ENCODE results near the gene BABAM2. TPM values are rescaled to one million over a fixed set of nuclear protein-coding genes. Genes with fewer than 3 reads are reported as not detected.
A peak's percentile ranks its signal among the peaks of the same experiment; 100 is the strongest.

BABAM2 gene
- total RNA-seq, 4 donors from 2014 or later = 33.3 to 48.9 (median 37.9) TPM

GRCh38 chr2:28364610-28365009 is 474.1 kb downstream of the BABAM2 start:
- no peak for DNase-seq
- no peaks in the 10 kb centered on the region for H3K27me3 ChIP-seq
- H3K9me3 ChIP-seq = no peaks in the 10 kb centered on the region
- intact Hi-C loops (cut with DNase I; ENCODE audit: low total_unique reads) (no loop called here), in situ Hi-C loops (cut with MboI; ENCODE audit: low pct_ligation_motif_present in 1 of 4, low pct_unique_long_range_greater_than_20kb in 1 of 4, low sequenced_read_pairs in 3 of 4) (no loop called here)
- WGBS, 2 donors (ENCODE audit: low coverage in 1 of 2) = 98% methylated on average over 3 of the region's 3 CpGs; no CpG with 5 or more reads in 1 of the 2 donors
- no peaks in the 10 kb centered on the region for H3K36me3 ChIP-seq
- peaks cover 20 to 55% (median 32%) of the 10 kb centered on the region in 4 donors for H3K4me1 ChIP-seq
- H3K4me3 ChIP-seq = no peak overlapping the region
- TF ChIP-seq POLR2AphosphoS5 (IDR thresholded peaks at IDR 0.05) (no peak), EP300 (IDR thresholded peaks at IDR 0.05; ENCODE audit: low read depth) (no peak), POLR2A (IDR thresholded peaks at IDR 0.05) (no peak)
- TF ChIP-seq, protein P1, sequence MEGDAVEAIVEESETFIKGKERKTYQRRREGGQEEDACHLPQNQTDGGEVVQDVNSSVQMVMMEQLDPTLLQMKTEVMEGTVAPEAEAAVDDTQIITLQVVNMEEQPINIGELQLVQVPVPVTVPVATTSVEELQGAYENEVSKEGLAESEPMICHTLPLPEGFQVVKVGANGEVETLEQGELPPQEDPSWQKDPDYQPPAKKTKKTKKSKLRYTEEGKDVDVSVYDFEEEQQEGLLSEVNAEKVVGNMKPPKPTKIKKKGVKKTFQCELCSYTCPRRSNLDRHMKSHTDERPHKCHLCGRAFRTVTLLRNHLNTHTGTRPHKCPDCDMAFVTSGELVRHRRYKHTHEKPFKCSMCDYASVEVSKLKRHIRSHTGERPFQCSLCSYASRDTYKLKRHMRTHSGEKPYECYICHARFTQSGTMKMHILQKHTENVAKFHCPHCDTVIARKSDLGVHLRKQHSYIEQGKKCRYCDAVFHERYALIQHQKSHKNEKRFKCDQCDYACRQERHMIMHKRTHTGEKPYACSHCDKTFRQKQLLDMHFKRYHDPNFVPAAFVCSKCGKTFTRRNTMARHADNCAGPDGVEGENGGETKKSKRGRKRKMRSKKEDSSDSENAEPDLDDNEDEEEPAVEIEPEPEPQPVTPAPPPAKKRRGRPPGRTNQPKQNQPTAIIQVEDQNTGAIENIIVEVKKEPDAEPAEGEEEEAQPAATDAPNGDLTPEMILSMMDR (IDR thresholded peaks at IDR 0.05) = no peak
- H3K27ac ChIP-seq = no peak overlapping the region

DNA sequence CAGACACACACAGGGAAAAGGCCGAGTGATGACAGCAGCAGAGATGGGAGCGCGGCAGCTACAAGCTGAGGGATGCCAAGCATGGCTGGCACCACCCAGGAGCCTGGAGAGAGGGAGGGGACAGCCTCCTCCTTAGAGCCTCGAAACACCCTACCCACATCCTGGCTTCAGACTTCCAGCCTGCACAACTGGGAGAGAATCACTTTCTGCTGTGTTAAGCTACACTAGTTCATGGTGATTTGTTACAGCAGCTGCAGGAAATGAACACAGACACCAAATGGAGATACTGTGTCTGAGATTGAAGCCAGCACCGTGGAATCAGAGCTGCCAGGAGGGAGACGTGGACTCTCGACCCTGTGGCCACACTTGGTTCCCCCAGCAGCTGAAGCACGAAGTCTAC is 474.6 kb downstream of the BABAM2 start:
- DNase-seq = no peak
- Histone ChIP-seq H3K4me3 (no peak overlapping the region), H3K4me1 (peaks cover 20 to 50% (median 33%) of the 10 kb centered on the region in 4 donors), H3K27me3 (no peaks in the 10 kb centered on the region), H3K36me3 (no peaks in the 10 kb centered on the region), H3K9me3 (no peaks in the 10 kb centered on the region), H3K27ac (peak overlapping the region in 2 of 4 donors; percentile 20 to 83)
- intact Hi-C loops (cut with DNase I; ENCODE audit: low total_unique reads) (no loop called here), in situ Hi-C loops (cut with MboI; ENCODE audit: low pct_ligation_motif_present in 1 of 4, low pct_unique_long_range_greater_than_20kb in 1 of 4, low sequenced_read_pairs in 3 of 4) (no loop called here)
- WGBS, 2 donors (ENCODE audit: low coverage in 1 of 2) = 50 to 54% methylated on average over 3 to 8 of the region's 8 CpGs
- TF ChIP-seq POLR2AphosphoS5 (IDR thresholded peaks at IDR 0.05) (no peak), EP300 (IDR thresholded peaks at IDR 0.05; ENCODE audit: low read depth) (no peak), POLR2A (IDR thresholded peaks at IDR 0.05) (no peak)
- TF ChIP-seq, protein P1 (IDR thresholded peaks at IDR 0.05) = no peak

GRCh38 chr2:28366149-28366495 is 475.6 kb downstream of the BABAM2 start:
- intact Hi-C loops (cut with DNase I; ENCODE audit: low total_unique reads) = no loop called here
- in situ Hi-C loops (cut with MboI; ENCODE audit: low pct_ligation_motif_present in 1 of 4, low pct_unique_long_range_greater_than_20kb in 1 of 4, low sequenced_read_pairs in 3 of 4) = no loop called here
- TF ChIP-seq, protein P1 (IDR thresholded peaks at IDR 0.05) = no peak
- TF ChIP-seq EP300 (IDR thresholded peaks at IDR 0.05; ENCODE audit: low read depth) (no peak), POLR2A (IDR thresholded peaks at IDR 0.05) (no peak), POLR2AphosphoS5 (IDR thresholded peaks at IDR 0.05) (no peak)
- 87% methylated on average over 10 of the region's 10 CpGs; no CpG with 5 or more reads in 1 of the 2 donors for WGBS, 2 donors (ENCODE audit: low coverage in 1 of 2)
- Histone ChIP-seq H3K27me3 (no peaks in the 10 kb centered on the region), H3K9me3 (no peaks in the 10 kb centered on the region), H3K36me3 (no peaks in the 10 kb centered on the region), H3K4me3 (no peak overlapping the region), H3K4me1 (peaks cover 17 to 45% (median 33%) of the 10 kb centered on the region in 4 donors), H3K27ac (peak overlapping the region; percentile 77 to 83 (median 82))
- DNase-seq = no peak

GRCh38 chr2:28366496-28367282 is 476.2 kb downstream of the BABAM2 start:
- no peaks in the 10 kb centered on the region for H3K27me3 ChIP-seq
- no peak overlapping the region for H3K4me3 ChIP-seq
- peak; percentile 78 for DNase-seq
- intact Hi-C loops (cut with DNase I; ENCODE audit: low total_unique reads) (no loop called here), in situ Hi-C loops (cut with MboI; ENCODE audit: low pct_ligation_motif_present in 1 of 4, low pct_unique_long_range_greater_than_20kb in 1 of 4, low sequenced_read_pairs in 3 of 4) (no loop called here)
- WGBS, 2 donors (ENCODE audit: low coverage in 1 of 2) = 45% methylated on average over 19 of the region's 19 CpGs; no CpG with 5 or more reads in 1 of the 2 donors
- H3K36me3 ChIP-seq = no peaks in the 10 kb centered on the region
- TF ChIP-seq EP300 (IDR thresholded peaks at IDR 0.05; ENCODE audit: low read depth) = no peak
- TF ChIP-seq, protein P1 (IDR thresholded peaks at IDR 0.05) = no peak
- peak in 2 of 3 donors; percentile 79 to 81 for TF ChIP-seq POLR2AphosphoS5 (IDR thresholded peaks at IDR 0.05)
- TF ChIP-seq POLR2A (IDR thresholded peaks at IDR 0.05) = peak; percentile 73
- H3K27ac ChIP-seq = peak overlapping the region; percentile 77 to 83 (median 82)
- peaks cover 17 to 45% (median 33%) of the 10 kb centered on the region in 4 donors for H3K4me1 ChIP-seq
- no peaks in the 10 kb centered on the region for H3K9me3 ChIP-seq

All from transverse colon (tissue), 4 donors.